Astrocyte (in vitro differentiated cells and primary cell): Measurements from ENCODE around the gene CMSS1. TPM values are rescaled to one million over a fixed set of nuclear protein-coding genes. Genes with fewer than 3 reads are reported as not detected.

Experiments
- DNase-seq: peaks from one replicate; pipeline ENCODE4 v3.0.0-alpha.2; 2010; ENCODE audit warnings: low read depth
- FAIRE-seq: peaks from 2 replicates; lab custom pipeline; 2011; peaks lifted over from hg19 to GRCh38; lab: Jason Lieb, UNC
- H2AFZ ChIP-seq: 2 replicates; pipeline ENCODE4 v1.6.0; 2012; ENCODE audit warnings: low read depth, low read length, inconsistent platforms
- H3K27ac ChIP-seq: 2 replicates; pipeline ENCODE4 v1.5.1; 2011; ENCODE audit warnings: low read depth, low read length, inconsistent platforms
- H3K27me3 ChIP-seq: 2 replicates; pipeline ENCODE4 v1.6.0; 2011; ENCODE audit warnings: low read length, inconsistent platforms; ENCODE audit not compliant: insufficient read depth
- H3K36me3 ChIP-seq: 2 replicates; pipeline ENCODE4 v1.5.1; 2011; ENCODE audit warnings: low read length, inconsistent platforms; ENCODE audit not compliant: insufficient read depth
- H3K4me1 ChIP-seq: 2 replicates; pipeline ENCODE4 v1.5.1; 2011; ENCODE audit warnings: low read length, inconsistent platforms; ENCODE audit not compliant: insufficient read depth
- H3K4me2 ChIP-seq: 2 replicates; pipeline ENCODE4 v1.6.0; 2012; ENCODE audit warnings: low read length, inconsistent platforms
- H3K4me3 ChIP-seq: 2 replicates; pipeline ENCODE4 v1.5.1; 2011; ENCODE audit warnings: low read depth, mild to moderate bottlenecking, low read length, inconsistent platforms; ENCODE audit not compliant: insufficient read depth
- H3K79me2 ChIP-seq: 2 replicates; pipeline ENCODE4 v1.6.0; 2012; ENCODE audit warnings: mild to moderate bottlenecking, low read length, inconsistent platforms; ENCODE audit not compliant: insufficient read depth
- H3K9ac ChIP-seq: 2 replicates; pipeline ENCODE4 v1.6.0; 2012; ENCODE audit warnings: mild to moderate bottlenecking, low read length, inconsistent platforms
- H3K9me3 ChIP-seq: 2 replicates; pipeline ENCODE4 v1.5.1; 2012; ENCODE audit warnings: low read depth, mild to moderate bottlenecking, low read length, inconsistent platforms; ENCODE audit not compliant: insufficient read depth
- H4K20me1 ChIP-seq: 2 replicates; pipeline ENCODE4 v1.6.0; 2012; ENCODE audit warnings: low read length, inconsistent platforms; ENCODE audit not compliant: insufficient read depth
- H3K27ac Mint-ChIP-seq: one replicate; pipeline ENCODE4 v1.8.0; 2021; ENCODE audit warnings: mild to moderate bottlenecking, mixed read lengths; ENCODE audit not compliant: unreplicated experiment
- H3K27me3 Mint-ChIP-seq: one replicate; pipeline ENCODE4 v1.8.0; 2021; ENCODE audit warnings: low read depth, mixed read lengths; ENCODE audit not compliant: unreplicated experiment
- H3K36me3 Mint-ChIP-seq: one replicate; pipeline ENCODE4 v1.8.0; 2021; ENCODE audit warnings: low read depth, mixed read lengths; ENCODE audit not compliant: unreplicated experiment
- H3K4me1 Mint-ChIP-seq: one replicate; pipeline ENCODE4 v1.8.0; 2021; ENCODE audit warnings: low read depth, mixed read lengths; ENCODE audit not compliant: unreplicated experiment
- H3K4me3 Mint-ChIP-seq: one replicate; pipeline ENCODE4 v1.8.0; 2021; ENCODE audit warnings: mild to moderate bottlenecking, moderate library complexity, mixed read lengths; ENCODE audit not compliant: unreplicated experiment
- H3K9me3 Mint-ChIP-seq: one replicate; pipeline ENCODE4 v1.8.0; 2021; ENCODE audit warnings: mild to moderate bottlenecking, mixed read lengths; ENCODE audit not compliant: unreplicated experiment
- EZH2 ChIP-seq: IDR thresholded peaks from 2 replicates; pipeline ENCODE4 v1.6.1; 2012; ENCODE audit warnings: mild to moderate bottlenecking, low read length, inconsistent platforms; ENCODE audit not compliant: insufficient read depth
- total RNA-seq: library from RNA; stranded (reverse); gene quantifications from 2 replicates; pipeline ENCODE4 v1.2.1, GENCODE V29; 2021
- TF ChIP-seq, protein P1 (sequence below): IDR thresholded peaks from 2 replicates; pipeline ENCODE4 v1.5.1; 2011; ENCODE audit warnings: low read depth, mild to moderate bottlenecking, inconsistent platforms, low read length, moderate library complexity; ENCODE audit not compliant: insufficient read depth

CMSS1 gene
- total RNA-seq, 1 donor from 2014 or later, result 12.5 TPM

DNA sequence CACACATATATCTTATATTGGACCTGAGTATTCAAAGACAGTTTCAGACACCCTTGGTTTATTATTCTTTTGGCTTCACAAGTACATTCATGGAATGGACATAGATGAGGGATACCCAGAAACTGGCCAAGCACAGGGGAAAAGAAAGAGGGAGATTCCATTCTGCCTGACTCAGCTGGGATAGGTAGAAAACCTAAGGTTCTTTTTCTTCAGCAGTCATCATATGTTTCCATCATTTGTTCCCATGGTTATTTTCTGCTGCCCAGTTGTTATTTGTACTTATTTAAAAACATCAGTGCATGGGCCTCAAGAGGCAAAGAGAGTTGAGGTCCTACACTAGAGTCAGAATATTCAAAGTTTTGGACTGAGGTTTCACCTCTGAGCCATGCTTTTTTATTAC, 204.8 kb downstream of the CMSS1 start:
- no peak for FAIRE-seq
- Histone ChIP-seq H3K27me3 (no peaks in the 10 kb centered on the region), H3K9ac (peak overlapping the region; percentile 42), H3K79me2 (no peaks in the 10 kb centered on the region), H3K36me3 (no peaks in the 10 kb centered on the region), H2AFZ (no peak overlapping the region), H3K9me3 (no peaks in the 10 kb centered on the region), H3K4me3 (no peak overlapping the region), H3K27ac (peak overlapping the region; percentile 79), H3K4me2 (peak overlapping the region; percentile 33), H3K4me1 (peaks cover 24% of the 10 kb centered on the region), H4K20me1 (no peaks in the 10 kb centered on the region)
- Mint-ChIP-seq H3K27ac (no peak overlapping the region), H3K4me3 (no peak overlapping the region), H3K9me3 (no peaks in the 10 kb centered on the region), H3K4me1 (peaks cover 39% of the 10 kb centered on the region), H3K36me3 (no peaks in the 10 kb centered on the region), H3K27me3 (no peaks in the 10 kb centered on the region)
- peak; percentile 40 for DNase-seq
- no peak for TF ChIP-seq EZH2

GRCh38 chr3:100023150-100023549, 205.5 kb downstream of the CMSS1 start:
- no peaks in the 10 kb centered on the region for H3K27me3 ChIP-seq
- peak overlapping the region; percentile 48 for H3K27ac Mint-ChIP-seq
- peaks cover 39% of the 10 kb centered on the region for H3K4me1 Mint-ChIP-seq
- H3K9me3 ChIP-seq, result no peaks in the 10 kb centered on the region
- H3K9ac ChIP-seq, result peak overlapping the region; percentile 42
- H3K4me2 ChIP-seq, result peak overlapping the region; percentile 33
- no peaks in the 10 kb centered on the region for H3K9me3 Mint-ChIP-seq
- no peaks in the 10 kb centered on the region for H3K36me3 Mint-ChIP-seq
- H3K27ac ChIP-seq, result peak overlapping the region; percentile 79
- no peaks in the 10 kb centered on the region for H3K79me2 ChIP-seq
- peak; percentile 91 for DNase-seq
- peak; percentile 37 for FAIRE-seq
- no peak overlapping the region for H2AFZ ChIP-seq
- H3K4me3 Mint-ChIP-seq, result no peak overlapping the region
- peaks cover 24% of the 10 kb centered on the region for H3K4me1 ChIP-seq
- no peaks in the 10 kb centered on the region for H3K27me3 Mint-ChIP-seq
- no peaks in the 10 kb centered on the region for H4K20me1 ChIP-seq
- H3K4me3 ChIP-seq, result no peak overlapping the region
- H3K36me3 ChIP-seq, result no peaks in the 10 kb centered on the region
- TF ChIP-seq EZH2, result no peak
- TF ChIP-seq, protein P1, sequence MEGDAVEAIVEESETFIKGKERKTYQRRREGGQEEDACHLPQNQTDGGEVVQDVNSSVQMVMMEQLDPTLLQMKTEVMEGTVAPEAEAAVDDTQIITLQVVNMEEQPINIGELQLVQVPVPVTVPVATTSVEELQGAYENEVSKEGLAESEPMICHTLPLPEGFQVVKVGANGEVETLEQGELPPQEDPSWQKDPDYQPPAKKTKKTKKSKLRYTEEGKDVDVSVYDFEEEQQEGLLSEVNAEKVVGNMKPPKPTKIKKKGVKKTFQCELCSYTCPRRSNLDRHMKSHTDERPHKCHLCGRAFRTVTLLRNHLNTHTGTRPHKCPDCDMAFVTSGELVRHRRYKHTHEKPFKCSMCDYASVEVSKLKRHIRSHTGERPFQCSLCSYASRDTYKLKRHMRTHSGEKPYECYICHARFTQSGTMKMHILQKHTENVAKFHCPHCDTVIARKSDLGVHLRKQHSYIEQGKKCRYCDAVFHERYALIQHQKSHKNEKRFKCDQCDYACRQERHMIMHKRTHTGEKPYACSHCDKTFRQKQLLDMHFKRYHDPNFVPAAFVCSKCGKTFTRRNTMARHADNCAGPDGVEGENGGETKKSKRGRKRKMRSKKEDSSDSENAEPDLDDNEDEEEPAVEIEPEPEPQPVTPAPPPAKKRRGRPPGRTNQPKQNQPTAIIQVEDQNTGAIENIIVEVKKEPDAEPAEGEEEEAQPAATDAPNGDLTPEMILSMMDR, result no peak

DNA sequence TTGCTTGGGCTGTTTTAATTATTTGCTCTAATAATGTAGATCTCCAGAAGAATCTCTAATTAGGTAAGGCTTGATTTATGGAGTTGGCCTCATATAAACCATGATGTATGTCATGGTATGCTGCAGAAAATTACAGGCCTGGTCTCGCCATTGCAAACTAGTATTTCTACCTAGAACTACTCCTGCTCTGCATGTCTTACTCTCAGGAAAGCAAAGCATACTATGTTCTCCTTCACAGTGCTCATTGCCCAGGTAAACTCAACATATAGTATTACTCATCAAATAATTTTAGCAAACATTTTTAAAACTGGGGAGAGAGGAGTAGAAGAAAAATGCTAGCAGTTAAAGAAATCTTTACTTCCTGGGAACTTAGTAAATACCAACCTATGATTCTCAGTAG, 205.9 kb downstream of the CMSS1 start:
- Mint-ChIP-seq H3K9me3 (no peaks in the 10 kb centered on the region), H3K36me3 (no peaks in the 10 kb centered on the region), H3K27me3 (no peaks in the 10 kb centered on the region), H3K4me1 (peaks cover 39% of the 10 kb centered on the region), H3K27ac (peak overlapping the region; percentile 48), H3K4me3 (no peak overlapping the region)
- peak overlapping the region; percentile 33 for H3K4me2 ChIP-seq
- no peaks in the 10 kb centered on the region for H3K36me3 ChIP-seq
- H3K4me1 ChIP-seq, result peaks cover 24% of the 10 kb centered on the region
- no peak overlapping the region for H3K4me3 ChIP-seq
- H3K9me3 ChIP-seq, result no peaks in the 10 kb centered on the region
- no peak for FAIRE-seq
- no peaks in the 10 kb centered on the region for H4K20me1 ChIP-seq
- no peak for DNase-seq
- TF ChIP-seq, protein P1, result no peak
- TF ChIP-seq EZH2, result no peak
- H3K9ac ChIP-seq, result peak overlapping the region; percentile 42
- H3K79me2 ChIP-seq, result no peaks in the 10 kb centered on the region
- H2AFZ ChIP-seq, result no peak overlapping the region
- no peaks in the 10 kb centered on the region for H3K27me3 ChIP-seq
- peak overlapping the region; percentile 79 for H3K27ac ChIP-seq
